HG03064 (cell line): ENCODE results near the gene COQ2.
"Not testable (repeated sequence)": the region's sequence is repeated elsewhere in the genome, so short reads cannot be mapped to it uniquely, and the experiment has no call there.

ENCODE experiments used
- ATAC-seq: cut with Tn5 transposase; IDR thresholded peaks from one replicate; pipeline ENCODE4 v1.9.1; 2021; ENCODE audit warnings: low read depth; ENCODE audit not compliant: unreplicated experiment

The COQ2 gene

DNA sequence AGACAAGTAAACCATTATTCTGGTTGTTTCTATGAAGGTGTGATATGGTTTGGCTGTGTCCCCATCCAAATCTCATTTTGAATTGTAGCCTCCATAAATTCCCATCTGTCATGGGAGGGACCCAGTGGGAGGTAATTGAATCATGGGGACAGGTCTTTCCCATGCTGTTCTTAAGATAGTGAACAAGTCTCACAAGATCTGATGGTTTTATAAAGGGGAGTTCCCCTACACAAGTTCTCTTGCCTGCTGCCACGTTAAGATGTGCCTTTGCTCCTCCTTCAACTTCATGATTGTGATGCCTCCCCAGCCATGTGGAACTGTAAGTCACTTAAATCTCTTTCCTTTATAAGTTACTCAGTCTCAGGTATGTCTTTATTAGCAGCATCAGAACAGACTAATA, 3.8 kb upstream of the COQ2 start:
- ATAC-seq, result not testable (repeated sequence)

GRCh38 chr4:83285055-83285407, 433 bp upstream of the COQ2 start:
- ATAC-seq, result no peak

- no peak for ATAC-seq
Measured at GRCh38 chr4:83283181-83283580, 1.4 kb downstream of the COQ2 start.

DNA sequence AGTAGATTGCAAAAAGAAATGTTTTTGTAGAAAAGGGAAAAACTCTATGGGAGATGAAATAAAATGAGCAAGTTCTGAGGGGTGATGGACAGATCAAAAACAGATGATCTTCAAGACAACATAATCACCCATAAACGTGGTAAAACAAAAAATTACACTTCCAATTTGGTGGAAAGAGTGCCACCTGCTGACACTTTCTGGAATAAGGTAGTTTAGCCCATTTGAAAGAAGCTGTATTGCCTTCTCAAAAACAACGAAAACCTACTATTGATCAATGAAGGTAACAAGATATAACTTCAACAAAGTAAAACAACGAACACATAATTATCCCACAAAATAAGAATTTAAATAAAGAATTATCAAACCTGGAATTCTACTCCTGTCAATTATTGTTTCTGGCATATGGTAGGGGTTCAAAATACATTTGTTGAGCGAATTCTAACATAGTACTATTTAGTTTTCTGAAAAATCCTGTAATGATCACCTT, 2.5 kb downstream of the COQ2 start:
- ATAC-seq, result no peak

GRCh38 chr4:83281307-83281706, 3.3 kb downstream of the COQ2 start:
- no peak for ATAC-seq

GRCh38 chr4:83276299-83277040, 8.1 kb downstream of the COQ2 start:
- peak; percentile 63 for ATAC-seq

DNA sequence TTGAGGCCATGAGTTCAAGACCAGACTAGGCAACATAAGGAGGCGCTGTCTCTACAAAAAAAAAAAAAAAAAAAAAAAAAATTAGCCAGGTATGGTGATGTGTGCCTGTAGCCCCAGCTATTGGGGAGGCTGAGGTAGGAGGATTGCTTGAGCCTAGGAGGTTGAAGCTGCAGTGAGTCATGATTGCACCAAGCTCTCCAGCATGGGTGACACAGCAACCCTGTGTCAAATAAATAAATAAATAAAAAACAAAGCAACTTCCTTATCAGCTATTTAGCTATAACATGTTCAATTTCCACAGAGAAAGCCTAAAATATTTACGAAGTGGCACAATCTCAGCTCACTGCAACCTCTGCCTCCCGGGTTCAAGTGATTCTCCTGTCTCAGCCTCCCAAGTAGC, 10.7 kb downstream of the COQ2 start:
- ATAC-seq, result not testable (repeated sequence)

DNA sequence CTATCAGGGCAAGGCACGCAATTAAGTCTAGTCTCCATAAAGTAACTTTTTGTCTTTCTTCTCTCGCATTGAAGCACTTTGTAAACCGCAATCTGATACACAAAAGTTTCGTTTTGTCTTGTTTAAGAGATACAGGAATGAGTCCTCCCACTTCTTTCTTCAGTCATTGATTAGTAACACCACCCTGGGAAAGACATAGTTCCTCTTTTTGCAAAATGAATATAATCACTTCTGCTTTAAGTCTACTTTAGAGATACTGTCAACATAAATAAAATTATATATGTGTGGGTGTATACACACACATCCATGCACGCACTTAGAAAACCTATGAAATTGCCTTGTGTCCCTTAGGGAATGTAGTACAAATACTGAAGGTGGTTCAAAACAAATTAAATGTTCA, 11.7 kb downstream of the COQ2 start:
- peak; percentile 67 for ATAC-seq

DNA sequence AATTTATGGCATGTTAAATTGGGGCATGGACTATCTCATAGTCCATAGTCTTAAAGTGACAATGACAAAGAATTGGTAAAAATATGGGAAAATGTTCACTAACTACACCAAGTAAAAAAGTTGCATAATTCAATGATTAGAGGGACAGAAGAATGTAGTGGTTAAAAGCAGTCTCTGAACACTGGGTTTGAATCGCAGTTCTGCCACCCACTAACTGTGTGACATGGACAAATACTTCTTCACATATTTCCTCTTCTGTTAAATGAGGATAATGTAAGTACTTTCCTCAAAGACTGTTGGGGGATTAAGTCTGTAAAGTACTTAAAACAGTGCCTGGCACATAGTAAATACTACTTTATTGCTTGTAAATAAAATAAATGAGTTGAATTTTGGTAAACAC, 15.3 kb downstream of the COQ2 start:
- no peak for ATAC-seq

GRCh38 chr4:83268491-83268890, 16.1 kb downstream of the COQ2 start:
- ATAC-seq, result no peak

DNA sequence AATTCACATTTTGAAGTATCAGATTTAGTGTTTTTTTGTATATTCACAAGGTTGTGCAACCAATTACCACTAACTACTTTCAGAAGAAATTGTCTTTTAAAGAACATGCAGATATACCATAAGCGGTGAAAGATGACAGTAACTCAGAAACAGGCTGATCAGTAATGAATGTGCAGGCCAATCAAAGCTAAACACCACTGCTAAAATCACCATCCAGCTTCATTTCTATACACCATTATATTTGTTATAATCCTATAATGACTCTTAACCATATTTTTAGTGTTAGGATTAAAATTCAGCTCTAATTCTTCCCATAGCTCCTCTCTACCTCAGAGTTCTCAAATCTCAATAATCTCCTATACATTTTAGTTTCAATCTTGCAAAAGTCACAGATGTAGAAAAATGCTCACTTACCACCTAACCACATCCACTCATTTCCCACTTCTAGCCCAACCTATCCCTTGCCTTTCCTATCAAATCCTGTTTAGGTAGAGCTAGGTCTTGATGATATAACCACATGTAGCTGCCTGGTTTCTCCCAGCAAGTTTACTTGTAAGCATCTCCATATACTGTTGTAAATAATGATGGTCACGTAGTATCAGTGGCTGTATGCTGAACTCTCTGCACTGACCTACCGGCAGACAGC, 16.6 kb downstream of the COQ2 start:
- ATAC-seq, result no peak

- no peak for ATAC-seq
Measured at GRCh38 chr4:83267121-83267829, 17.3 kb downstream of the COQ2 start.

DNA sequence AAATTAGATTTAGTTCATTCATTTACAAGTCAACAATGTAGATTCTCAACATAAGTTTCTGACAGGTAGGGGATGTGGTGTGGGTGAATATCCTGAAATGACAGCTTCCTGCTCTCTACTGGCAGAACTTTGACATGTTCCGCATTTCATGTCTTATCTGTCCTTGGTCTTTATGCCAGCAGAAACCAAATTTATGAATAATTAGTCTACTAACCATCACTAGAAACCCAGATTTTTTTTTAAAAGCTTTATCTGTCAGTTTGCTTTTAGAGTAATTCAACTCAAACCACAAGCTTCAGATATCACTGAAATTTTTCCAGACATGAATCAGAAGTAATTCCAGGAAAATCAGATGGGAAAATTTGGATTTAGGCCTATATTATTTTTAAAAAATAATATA, 17.9 kb downstream of the COQ2 start:
- no peak for ATAC-seq

GRCh38 chr4:83263106-83263505, 21.5 kb downstream of the COQ2 start:
- ATAC-seq, result no peak

- ATAC-seq, result no peak
Measured at GRCh38 chr4:83262682-83263081, 21.9 kb downstream of the COQ2 start.

GRCh38 chr4:83261307-83261706, 23.3 kb downstream of the COQ2 start:
- no peak for ATAC-seq

DNA sequence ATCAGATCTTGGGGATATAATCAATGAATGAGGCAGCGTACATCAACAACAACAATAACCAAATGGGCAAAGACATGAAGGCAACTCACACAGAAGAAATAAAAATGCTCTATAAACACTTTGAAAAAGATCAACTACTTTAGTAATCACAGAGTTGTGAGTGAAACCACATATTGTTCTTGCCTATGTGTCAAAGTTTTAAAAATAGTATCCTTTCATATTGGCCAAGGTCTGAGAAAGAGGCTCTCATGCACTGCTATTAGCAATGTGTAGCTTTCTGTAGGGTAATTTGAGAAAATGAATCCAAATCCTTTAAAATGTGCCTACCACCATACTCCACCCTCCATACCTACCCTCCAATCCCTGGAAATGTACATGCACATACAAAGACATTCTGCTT, 25.0 kb downstream of the COQ2 start:
- no peak for ATAC-seq

DNA sequence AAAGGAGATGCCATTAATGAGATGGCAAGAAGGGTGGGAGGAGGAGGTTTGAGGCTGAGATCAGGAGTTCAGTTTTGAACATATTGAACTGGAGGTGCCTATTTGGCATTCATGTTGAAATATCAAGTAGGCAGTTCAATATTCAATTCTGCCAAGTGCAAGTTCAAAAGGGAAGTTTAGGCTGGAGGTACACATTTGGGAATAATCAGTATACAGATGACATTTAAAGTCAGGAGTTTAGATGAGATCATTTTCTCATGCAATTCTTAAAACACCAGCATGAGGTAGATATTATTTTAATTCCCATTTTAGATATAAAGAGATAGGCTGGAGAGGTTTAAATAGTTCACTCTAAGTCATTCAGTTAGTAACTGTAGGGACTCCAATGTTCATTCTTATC, 26.1 kb downstream of the COQ2 start:
- no peak for ATAC-seq

GRCh38 chr4:83257811-83258210, 26.8 kb downstream of the COQ2 start:
- ATAC-seq, result no peak

GRCh38 chr4:83255584-83255983, 29.0 kb downstream of the COQ2 start:
- ATAC-seq, result no peak

- ATAC-seq, result no peak
Measured at GRCh38 chr4:83252782-83253405, 31.7 kb downstream of the COQ2 start.
